ENCODE measurements around the gene FOXP1.

DNA sequence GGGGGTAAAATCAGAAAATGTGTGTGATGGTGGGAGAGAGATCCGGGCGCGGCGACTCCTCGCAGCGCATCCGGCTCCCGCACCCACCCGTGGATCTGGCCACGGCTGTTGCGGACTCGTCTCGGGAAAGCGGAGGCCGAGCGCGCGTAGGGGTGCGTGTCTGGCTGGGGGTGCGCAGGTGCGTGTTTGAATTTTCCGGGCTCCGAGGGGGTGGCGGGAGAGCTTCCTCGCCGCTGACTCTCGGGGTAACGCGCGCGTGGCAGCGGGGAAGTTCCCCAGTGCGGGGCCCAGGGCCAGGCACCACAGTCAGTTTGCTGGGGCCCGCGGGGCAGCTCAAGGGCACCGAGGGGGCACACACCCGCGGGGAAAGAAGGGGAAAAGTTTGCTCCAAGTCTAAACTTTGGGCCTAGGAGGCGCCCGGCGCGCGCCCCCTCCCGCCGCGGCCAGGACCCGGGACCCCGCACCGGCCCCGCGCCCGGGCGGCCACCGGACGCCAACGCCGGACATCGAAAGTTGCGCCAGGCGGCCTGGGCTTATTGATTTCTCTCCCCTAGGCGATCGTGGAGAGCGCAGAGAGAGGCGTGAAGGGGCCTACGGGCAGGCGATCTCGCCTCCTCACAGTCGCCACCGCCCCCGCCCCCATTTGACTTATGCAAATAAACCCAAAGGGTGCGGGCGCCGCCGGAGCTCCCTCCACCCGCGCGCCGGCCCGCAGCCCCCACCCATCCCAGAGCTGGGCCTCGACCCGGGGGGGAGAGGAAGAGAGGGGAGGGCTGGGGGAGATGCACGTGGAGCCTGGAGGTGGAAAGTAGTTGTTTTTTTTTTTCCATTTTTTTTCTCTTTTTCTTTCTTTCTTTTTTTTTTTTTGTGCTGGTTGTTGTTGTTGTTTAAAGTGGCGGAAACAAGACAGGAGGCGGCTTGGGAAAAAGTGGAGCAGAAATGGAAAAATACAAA is 639 bp downstream of the FOXP1 start:
- TF ChIP-seq CTCF (IDR thresholded peaks at IDR 0.05) (no peak), POLR2AphosphoS5 (IDR thresholded peaks at IDR 0.05) (no peak), POLR2A (IDR thresholded peaks at IDR 0.05) (no peak)
